Activated naive CD4-positive, alpha-beta T cell (primary cell): ENCODE data around the gene TDG.

Experiments used
- DNase-seq, 4 experiments: peaks; one replicate each; lab custom pipeline; 2025; lab: John Stamatoyannopoulos, UW

The TDG gene

DNA sequence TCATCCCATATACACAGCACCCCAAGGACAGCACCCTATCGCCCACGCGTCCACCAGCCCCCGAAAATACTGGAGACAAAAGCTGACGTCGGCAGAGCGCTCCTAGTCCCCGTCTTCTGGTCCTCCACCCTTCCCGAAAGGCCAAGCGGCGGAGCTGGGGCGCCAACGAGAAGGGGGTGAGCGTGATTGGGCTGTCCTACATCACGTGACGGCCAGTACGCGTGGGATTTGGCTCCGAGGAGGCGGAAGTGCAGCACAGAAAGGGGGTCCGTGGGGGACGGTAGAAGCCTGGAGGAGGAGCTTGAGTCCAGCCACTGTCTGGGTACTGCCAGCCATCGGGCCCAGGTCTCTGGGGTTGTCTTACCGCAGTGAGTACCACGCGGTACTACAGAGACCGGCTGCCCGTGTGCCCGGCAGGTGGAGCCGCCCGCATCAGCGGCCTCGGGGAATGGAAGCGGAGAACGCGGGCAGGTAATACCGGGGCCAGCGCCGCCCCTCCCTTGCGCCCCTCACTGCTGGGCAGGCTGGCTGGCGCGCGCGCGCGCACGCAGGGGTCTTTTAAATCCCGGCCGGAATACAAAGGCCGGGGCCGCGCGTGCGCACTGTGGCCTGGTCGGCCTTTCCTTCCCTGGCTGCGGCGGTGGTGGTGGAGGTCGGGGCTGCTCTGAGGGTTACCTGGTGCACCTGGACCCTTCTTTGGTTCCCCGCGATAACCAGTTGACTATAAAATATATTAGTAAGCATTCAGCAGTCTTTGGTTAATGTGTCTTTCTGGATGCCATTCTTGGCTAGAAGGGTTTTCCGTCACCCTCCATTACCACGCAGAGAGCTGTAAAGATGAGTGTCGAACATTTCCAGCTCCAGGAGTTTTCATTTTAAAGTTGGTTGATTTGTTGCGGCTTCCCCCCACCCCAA lies at the start of gene TDG:
TSS of gene TDG (plus strand) at position 283 of the 915 bp plus-strand sequence. CDS start at position 449, 166 bp downstream.
- peak; percentile 88 to 95 (median 92) for DNase-seq

DNA sequence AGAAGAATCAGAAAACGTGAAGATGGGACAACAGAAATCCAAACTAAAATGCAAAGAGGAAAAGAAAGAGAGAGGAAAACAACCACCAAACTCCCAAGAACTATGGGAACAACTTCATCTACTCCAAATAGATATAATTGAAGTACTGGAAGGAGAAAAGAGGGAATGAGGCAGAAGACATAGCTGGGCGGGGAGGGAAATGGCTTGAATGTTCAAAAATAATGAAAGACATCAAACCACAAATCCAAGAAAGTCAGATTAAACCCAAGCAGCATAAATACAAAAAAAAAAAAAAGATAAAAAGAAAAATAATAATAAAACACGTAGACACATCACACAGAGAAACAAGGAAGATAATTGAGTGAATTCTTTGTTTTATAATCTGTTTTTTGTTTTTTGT lies 47.8 kb upstream of the TDG start:
- DNase-seq = no peak

DNA sequence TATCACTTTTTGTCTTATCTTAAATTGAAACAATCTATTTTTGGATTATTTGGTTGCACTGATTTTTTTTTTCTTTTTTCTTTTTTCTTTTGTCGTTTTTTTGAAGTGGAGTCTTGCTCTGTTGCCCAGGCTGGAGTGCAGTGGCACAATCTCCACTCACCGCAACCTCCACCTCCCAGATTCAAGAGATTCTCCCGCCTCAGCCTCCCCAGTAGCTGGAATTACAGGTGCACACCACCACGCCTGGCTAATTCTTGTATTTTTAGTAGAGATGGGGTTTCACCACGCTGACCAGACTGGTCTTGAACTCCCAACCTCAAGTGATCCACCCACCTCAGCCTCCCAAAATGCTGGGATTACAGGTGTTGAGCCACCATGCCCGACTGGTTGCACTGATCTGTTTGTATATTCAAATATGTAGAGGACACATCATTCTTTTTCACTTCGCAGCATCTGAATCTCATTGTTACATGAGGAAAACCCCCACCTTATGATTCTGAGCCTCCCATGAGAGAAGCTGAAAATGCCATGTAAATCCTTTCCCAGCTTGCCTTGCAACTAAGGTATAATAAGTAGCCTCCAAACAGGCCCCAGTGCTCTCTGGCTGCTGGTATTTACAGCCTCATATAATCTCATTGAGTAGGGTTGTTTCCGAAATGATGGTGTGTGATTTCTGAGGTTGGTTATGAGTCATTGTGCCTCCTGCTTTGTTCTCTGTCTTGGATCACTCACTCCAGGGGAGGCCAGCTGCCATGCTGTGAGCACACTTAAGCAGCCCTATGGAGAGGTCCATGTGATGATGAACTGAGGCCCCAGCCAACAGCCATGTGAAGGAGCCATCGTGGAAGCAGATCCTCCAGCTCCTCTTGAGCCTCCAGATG lies 40.7 kb upstream of the TDG start:
- no peak for DNase-seq

DNA sequence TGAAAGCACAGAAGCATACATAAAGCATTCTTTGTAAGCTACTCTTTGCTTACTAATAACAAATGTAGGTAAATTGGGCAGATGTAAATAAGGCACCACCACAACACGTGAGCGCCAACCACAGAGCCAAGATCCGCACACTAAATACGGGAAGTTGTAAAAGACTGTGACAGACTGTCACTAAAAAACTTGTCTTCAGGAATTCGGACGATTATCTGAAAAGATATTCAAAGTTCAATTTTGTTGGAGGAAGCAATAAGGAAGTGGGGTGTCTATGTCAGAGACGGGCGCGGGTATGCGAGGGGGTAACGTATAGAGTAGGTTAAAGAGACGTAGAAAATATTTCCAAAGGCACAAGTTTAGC lies 37.0 kb upstream of the TDG start:
- DNase-seq = peak in 1 of 4 experiments; percentile 20

DNA sequence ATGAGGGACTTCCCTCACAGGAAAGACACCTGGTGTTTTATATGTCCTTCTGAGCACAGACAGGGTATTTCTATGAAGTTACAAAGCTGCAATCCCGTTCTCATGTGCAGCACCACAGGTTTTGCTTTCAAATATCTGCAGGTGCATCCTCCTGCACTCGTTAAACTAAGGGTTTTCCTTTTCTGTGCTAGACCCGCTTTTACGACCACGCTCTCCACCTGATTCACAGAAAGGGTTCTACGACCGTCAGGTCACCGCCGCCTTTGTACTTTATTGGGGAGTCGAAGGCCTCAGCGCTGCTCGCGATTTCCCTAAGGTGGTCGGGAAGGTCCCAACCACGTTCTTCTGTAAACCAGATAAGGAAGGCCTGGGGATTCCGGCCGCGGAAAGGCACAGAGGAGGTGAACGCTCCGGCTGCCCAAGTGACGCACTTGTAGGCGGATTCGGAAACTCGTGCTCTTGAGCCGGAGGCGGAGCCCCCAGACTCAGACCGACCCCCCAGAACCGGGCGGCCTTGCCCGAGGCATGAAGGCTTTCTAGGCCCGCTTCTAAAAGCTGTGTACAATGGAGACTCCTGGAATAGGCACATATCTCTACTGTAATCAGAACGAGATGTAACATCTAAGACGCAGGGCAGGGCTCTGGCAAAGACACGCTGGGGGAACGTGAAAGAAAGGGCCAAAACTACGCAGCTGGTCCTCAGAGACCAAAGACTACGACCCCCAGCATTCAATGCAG lies 36.5 kb upstream of the TDG start:
- DNase-seq = peak; percentile 63 to 82 (median 76)

DNA sequence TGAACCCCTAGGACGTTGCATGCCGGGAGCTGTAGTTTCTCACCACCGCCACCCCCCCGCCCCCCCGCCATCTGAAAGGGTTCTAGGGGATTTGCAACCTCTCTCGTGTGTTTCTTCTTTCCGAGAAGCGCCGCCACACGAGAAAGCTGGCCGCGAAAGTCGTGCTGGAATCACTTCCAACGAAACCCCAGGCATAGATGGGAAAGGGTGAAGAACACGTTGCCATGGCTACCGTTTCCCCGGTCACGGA lies 36.0 kb upstream of the TDG start:
- peak in 3 of 4 experiments; percentile 76 to 87 (median 86) for DNase-seq

DNA sequence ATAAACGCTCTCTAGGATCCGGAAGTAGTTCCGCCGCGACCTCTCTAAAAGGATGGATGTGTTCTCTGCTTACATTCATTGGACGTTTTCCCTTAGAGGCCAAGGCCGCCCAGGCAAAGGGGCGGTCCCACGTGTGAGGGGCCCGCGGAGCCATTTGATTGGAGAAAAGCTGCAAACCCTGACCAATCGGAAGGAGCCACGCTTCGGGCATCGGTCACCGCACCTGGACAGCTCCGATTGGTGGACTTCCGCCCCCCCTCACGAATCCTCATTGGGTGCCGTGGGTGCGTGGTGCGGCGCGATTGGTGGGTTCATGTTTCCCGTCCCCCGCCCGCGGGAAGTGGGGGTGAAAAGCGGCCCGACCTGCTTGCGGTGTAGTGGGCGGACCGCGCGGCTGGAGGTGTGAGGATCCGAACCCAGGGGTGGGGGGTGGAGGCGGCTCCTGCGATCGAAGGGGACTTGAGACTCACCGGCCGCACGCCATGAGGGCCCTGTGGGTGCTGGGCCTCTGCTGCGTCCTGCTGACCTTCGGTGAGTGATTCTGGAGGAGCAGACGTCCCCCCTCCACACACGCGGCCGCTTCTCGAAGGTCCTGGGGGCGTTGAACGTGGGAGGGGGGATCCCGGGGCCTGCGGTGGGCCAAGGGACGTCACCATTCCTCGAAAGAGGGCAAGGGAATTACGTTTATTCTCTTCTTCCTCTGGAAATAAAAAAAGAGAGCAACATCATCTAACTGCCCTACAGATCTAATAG lies 35.5 kb upstream of the TDG start, which contains the start of gene HSP90B1:
TSS of gene HSP90B1 (plus strand) at position 377 of the 753 bp plus-strand sequence. CDS start at position 483, 106 bp downstream.
- DNase-seq = peak; percentile 96 to 99 (median 98)

DNA sequence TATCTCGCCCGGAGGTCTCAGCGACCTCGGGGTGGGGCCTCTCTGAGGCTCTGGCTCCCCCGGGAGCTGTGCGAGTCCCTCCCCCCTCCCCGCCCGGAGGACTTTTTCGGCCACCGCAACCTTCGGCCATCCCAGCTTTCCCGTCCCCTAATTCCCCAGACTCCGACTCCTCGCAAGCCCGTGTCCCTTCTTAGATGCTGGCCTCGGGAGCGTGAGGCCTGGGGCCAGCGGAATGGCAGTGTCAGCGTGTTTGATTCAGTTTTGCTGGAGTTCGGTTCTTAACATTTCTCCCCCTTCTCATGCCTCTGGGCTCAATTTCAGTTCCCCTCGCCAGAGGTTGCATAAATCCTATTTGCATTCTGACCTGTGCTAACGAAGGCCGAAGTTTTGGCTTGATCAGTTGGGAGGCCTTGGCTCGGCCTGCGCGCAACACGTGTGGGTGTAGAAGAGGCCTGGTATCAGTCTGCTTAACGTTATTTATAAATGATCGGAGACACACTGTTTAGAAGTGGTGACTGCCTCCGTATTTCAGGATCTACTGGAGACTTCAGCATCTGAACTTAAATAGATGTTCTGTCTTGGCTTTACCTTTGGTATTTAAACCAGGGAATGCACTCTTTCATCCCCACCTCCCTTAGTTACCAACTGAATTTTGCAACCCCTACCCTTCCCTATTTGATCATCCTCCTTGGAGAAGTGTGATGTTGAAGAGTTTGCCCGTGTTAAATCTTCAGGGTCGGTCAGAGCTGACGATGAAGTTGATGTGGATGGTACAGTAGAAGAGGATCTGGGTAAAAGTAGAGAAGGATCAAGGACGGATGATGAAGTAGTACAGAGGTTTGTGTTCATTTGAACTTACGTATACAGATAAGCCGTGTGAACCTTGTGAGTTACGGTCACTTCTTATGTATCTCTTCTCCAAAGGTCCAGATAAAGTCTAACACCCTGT lies 34.6 kb upstream of the TDG start:
- DNase-seq = no peak

DNA sequence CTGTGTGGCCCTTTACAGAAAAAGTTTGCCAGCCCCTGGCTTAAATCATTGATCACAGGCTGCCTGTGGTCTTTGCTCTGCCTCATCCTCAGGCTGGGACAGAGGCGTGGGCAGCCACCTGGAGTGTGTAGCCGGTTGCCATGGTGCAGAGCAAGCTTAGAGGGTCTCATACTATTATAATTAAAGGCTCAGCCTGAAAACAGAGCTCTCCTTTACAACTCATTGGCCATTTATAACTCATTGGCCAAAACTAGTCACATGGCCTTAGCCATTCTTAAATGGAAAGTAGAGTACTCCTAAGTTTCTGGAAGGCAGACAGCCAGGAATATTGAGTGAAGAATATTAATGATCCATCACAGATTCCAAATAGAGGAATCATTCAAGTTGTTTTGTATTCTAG lies 32.4 kb upstream of the TDG start:
- DNase-seq = no peak

DNA sequence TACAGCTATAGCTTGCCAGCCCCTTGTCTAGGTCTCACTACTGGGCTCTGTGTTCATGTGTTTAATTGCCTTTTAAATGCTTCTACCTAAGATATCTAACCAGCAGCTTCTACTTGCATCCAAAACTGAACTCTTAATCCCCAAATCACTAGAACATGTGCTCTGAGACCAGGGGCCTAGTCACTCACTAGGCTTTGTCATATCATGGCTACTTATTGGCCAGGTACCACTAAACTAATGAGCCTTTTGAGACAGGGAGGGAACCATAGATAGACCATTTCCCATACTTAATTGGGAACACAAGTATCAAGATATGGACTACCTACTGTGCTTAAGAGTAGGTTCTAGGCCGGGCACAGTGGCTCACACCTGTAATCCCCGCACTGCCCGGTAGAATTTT lies 29.0 kb upstream of the TDG start:
- no peak for DNase-seq

DNA sequence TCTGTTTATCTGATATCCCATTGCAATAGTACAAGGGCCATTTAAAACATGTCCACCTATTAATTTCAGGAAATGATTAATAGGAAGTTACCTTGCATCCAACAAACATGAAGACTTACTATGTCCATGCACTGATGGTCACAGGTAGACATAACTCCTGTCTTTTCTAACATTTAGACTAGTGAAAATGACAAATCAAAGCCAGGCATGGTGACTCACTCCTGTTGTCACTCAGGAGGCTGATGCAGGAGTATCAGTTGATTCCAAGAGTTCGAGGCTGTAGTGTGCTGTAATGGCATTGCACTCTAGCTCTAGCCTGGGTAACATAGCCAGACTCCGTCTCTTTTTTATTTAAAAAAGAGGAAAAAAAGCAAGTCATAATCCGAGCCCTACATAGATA lies 20.7 kb upstream of the TDG start:
- DNase-seq = no peak

DNA sequence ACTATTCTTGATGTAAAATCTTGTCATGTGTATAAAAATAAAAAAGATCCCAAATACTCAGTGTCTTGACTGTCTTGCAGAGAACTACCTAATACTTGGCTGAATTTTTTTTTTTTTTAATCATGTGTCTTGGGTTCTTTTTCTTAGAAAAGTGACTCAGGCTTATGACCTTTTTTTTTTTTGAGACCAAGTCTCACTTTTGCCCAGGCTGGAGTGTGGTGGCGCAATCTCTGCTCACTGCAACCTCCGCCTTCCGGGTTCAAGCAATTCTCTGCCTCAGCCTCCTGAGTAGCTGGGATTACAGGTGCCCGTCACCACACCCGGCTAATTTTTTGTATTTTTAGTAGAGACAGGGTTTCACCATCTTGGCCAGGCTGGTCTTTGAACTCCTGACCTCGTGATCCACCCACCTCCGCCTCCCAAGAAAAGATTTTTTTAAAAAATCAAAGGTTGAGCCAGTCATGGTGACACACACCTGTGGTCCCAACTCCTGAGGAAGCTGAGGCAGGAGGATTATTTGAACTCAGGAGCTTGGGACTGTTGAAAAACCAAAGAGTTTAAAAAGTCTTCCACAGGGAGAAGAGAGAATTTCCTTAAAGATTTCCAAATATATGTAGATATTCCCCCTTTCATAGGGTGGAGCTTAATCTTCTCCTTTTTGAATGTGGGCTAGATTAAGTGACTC lies 17.7 kb upstream of the TDG start:
- no peak for DNase-seq

DNA sequence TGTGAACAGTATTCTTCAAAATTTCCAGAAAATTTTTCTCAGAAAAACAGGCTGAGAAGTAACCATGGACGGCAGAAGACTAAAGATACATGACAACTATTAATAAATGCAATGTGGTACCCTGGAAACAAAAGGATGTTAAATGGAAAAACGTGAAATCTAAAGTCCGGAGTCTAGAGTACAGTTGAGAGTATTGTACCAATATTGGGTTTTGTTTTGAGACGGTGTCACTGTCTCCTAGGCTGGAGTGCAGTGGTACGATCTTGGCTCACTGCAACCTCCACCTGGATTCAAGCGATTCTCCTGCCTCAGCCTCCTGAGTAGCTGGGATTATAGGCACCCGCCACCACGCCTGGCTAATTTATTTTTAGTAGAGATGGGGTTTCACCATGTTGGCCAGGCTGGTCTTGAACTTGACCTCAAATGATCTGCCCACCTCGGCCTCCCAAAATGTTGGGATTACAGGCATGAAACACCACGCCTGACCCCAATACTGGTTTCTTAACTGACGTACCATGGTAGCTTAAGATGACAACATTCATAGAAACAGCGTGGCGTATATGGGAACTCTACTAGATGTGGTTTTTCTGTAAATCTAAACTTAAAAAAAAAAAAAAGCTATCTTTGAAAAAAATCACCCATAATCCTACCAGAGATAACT lies 16.8 kb upstream of the TDG start:
- DNase-seq = no peak

DNA sequence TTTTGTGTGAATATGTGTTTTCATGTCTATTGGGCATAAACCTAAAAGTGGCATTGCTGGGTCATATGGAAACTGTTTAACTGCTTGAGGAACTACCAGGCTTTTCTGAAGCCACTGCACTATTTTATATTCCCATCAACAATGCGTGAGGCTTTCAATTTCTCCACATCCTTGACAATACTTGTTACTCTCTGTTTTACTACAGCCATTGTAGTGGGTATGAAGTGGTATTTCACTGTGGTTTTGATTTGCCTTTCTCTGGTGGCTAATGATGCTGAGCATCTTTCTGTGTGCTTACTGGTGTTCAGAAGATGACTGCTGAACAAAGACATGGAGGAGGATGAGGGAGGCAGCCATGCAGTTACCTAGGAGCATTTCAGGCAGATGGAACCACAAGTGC lies 13.2 kb upstream of the TDG start:
- no peak for DNase-seq

DNA sequence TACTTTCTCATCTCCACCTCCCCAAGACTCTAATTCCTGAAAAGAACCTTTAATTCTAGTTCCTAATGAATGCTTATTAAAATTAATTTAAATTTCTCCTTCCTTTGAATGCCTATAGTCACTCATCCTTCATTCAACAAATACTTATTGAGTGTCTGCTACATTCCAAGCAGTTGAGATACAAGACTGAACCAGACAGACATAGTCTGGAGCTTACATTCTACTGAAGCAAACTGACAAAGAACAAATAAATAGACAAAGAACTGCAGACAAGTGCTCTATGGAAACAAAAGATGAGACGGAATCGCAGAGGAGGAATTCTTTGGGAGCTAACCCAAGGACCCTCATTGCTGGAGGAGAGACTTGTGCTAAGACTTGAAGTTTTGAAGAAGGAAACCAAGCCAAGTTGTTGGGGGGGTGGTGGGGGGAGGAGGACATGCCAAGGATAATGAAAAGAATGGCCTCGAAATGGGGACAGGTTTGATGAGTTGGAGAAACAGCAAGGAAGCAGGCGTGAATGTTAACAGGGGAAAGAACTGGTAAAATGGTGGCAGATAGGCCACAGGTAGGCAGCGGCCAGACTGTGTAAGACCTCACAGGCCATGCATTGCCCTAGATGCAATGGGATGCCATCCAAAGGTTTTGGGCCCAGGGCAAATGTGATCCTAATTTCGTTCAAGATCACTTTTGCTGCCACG lies 9.7 kb upstream of the TDG start:
- no peak for DNase-seq

DNA sequence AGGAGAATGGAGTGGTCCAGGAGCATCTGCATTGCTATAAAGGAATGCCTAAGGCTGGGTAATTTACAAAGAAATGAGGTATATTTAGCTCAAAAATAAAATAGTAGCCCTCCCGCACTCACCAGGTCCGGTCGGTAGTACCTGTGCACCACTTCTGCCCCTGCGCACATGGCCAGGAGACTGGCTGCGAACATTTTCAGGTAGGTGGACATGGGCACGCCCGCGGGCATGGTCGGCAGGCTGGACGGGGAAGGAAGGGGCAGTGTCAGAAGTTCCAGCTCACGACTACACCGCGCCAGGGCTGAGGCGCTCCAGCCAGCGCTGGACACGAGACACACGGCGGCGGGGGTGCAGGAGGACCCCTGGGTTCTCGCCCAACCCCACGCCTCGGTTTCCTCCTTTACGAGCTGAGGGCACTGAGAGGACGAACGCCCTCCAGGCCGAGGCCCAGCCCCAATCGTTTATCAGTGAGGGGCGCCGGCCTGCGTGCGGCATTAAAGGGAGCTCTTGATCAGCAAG lies 9.1 kb upstream of the TDG start:
- DNase-seq = no peak

DNA sequence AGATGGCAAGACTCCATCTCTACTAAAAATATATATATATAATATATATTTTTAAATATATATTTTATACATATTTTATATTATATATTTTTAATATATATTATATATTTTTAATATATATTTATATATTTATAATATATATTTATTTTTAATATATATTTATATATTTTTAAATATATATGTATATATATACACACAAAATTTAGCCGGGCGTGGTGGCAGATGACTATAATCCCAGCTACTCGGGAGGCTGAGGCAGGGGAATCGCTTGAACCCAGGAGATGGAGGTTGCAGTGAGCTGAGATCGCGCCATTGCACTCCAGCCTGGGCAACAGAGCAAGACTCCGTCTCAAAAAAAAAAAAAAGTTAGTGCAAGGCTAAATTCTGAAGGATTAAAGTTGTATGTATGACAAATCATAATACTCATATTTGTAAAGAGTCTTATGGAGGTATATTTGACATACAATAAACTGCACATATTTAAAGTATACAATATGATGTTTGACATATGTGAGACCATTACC lies 7.7 kb upstream of the TDG start:
- no peak for DNase-seq

DNA sequence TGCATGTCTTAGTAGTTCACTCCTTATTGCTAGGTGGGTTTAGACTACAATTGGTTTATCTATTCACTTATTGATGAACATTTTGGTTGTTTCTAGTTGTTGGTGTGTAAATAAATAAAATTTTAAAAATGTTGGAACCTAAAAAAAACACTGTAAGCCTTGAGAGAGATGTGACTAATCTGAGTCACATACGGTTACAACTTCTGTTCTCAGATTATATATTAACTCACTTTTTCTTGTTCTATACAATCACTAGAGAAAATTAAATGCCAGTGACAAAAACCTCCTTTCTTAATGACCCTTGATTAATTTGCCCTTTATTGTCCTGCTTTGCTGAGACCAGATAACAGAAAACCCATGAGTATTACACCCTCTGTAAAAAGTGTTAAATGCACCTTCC lies 7.1 kb upstream of the TDG start:
- no peak for DNase-seq
